ENCODE measurements around the gene TTLL1.

TTLL1 gene

GRCh38 chr22:43077121-43077877 is 11.9 kb downstream of the TTLL1 start:
- TF ChIP-seq GATA1 (IDR thresholded peaks at IDR 0.05; ENCODE audit: low read depth, low read length) (no peak), POLR2A (IDR thresholded peaks at IDR 0.05; ENCODE audit: low read length) (no peak)

GRCh38 chr22:43066844-43067385 is 22.3 kb downstream of the TTLL1 start:
- DNase-seq: no peak
- TF ChIP-seq POLR2A (IDR thresholded peaks at IDR 0.05; ENCODE audit: low read length) (no peak), GATA1 (IDR thresholded peaks at IDR 0.05; ENCODE audit: low read depth, low read length) (no peak)

More at GRCh38 chr22:43077121-43077877, 11.9 kb downstream of the TTLL1 start:
- DNase-seq: no peak

DNA sequence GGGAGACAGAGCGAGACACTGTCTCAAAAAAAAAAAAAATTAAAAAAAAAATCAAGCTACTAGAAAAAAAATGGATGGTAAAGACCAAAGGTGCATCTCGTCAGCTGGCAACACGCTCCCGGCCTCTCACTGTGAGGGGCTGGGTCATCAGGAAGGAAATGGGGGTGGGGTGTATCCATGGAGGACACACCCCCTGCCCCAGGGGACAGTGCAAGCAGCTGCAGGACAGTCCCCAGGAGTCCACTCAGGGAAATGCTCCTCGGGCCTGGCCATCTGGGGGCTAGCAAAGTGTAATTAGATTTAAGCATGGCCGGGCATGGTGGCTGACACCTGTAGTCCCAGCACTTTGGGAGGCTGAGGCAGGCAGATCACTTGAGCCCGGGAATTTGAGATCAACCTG is 23.1 kb downstream of the TTLL1 start:
- DNase-seq: no peak
- TF ChIP-seq GATA1 (IDR thresholded peaks at IDR 0.05; ENCODE audit: low read depth, low read length): no peak
- TF ChIP-seq POLR2A (IDR thresholded peaks at IDR 0.05; ENCODE audit: low read length): no peak

DNA sequence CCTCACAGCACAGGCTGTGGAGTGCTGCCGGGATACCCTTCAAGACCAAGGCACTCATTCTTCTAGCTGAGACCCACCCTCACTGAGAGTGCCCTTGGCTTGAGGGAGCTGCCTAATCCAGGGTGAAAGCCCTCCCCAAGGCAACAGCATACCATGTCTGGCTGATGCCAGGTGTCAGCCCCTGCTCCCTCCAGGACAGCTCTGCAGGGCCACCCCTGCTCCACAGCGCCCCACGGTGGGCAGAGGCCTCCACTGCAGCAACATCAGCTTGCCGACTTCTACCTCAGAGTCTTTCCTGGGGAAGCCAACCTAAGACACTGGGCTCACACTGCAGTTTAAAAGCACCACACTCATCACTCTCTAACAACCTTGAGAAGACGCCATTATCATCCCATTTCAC is 29.0 kb downstream of the TTLL1 start:
- no peak for TF ChIP-seq GATA1 (IDR thresholded peaks at IDR 0.05; ENCODE audit: low read depth, low read length)
- TF ChIP-seq POLR2A (IDR thresholded peaks at IDR 0.05; ENCODE audit: low read length): no peak
- DNase-seq: peak; percentile 42 to 68

GRCh38 chr22:43057641-43058040 is 31.6 kb downstream of the TTLL1 start:
- DNase-seq: no peak
- TF ChIP-seq GATA1 (IDR thresholded peaks at IDR 0.05; ENCODE audit: low read depth, low read length) (no peak), POLR2A (IDR thresholded peaks at IDR 0.05; ENCODE audit: low read length) (no peak)

GRCh38 chr22:43053176-43053575 is 36.0 kb downstream of the TTLL1 start:
- TF ChIP-seq POLR2A (IDR thresholded peaks at IDR 0.05; ENCODE audit: low read length) (no peak), GATA1 (IDR thresholded peaks at IDR 0.05; ENCODE audit: low read depth, low read length) (no peak)
- DNase-seq: peak in 1 of 2 experiments; percentile 14

DNA sequence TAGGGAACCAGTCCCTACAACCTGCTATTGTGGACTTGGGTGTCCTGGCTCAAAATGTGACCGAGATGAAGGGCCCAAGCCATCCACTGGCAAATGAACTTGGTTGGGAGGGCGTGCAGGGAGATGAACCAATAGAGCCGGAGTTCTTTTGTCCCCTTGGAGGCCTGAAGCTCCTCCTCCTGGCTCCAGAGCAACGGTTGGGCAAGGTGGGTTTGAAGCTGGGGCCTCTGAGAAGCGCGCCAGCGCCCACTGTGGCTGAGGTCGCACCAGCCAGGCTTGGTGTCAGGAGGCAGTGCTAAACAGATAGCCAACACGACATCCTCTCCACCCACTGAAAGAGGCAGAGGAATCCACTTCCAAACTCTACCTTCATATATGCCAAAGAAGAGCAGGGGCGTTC is 38.2 kb downstream of the TTLL1 start:
- DNase-seq: peak in 1 of 2 experiments; percentile 15
- TF ChIP-seq GATA1 (IDR thresholded peaks at IDR 0.05; ENCODE audit: low read depth, low read length): no peak
- TF ChIP-seq POLR2A (IDR thresholded peaks at IDR 0.05; ENCODE audit: low read length): no peak

- TF ChIP-seq GATA1 (IDR thresholded peaks at IDR 0.05; ENCODE audit: low read depth, low read length): no peak
- TF ChIP-seq POLR2A (IDR thresholded peaks at IDR 0.05; ENCODE audit: low read length): no peak
- DNase-seq: no peak
Measured at GRCh38 chr22:43047605-43048004, 41.6 kb downstream of the TTLL1 start.

DNA sequence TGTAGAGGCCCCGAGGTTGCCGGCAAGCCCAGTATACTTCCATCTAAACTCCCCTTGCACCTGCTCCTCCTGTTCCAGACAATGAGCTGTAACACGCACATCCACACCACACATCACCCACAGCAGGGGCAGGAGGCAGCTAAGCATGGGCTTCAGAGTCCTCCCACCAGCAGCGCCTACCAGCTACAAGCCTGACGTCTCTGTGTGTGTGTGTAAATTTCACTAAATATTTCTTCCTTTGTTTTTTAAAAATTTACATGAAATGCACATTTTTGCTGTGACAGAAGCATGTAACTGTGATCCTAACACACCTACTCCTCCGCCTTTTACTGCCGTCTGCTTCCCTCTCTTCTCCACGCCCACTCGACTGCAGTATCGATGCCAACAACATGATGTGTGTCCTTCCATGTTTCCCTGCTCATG is 44.9 kb downstream of the TTLL1 start:
- DNase-seq: no peak
- TF ChIP-seq POLR2A (IDR thresholded peaks at IDR 0.05; ENCODE audit: low read length): no peak
- TF ChIP-seq GATA1 (IDR thresholded peaks at IDR 0.05; ENCODE audit: low read depth, low read length): no peak

DNA sequence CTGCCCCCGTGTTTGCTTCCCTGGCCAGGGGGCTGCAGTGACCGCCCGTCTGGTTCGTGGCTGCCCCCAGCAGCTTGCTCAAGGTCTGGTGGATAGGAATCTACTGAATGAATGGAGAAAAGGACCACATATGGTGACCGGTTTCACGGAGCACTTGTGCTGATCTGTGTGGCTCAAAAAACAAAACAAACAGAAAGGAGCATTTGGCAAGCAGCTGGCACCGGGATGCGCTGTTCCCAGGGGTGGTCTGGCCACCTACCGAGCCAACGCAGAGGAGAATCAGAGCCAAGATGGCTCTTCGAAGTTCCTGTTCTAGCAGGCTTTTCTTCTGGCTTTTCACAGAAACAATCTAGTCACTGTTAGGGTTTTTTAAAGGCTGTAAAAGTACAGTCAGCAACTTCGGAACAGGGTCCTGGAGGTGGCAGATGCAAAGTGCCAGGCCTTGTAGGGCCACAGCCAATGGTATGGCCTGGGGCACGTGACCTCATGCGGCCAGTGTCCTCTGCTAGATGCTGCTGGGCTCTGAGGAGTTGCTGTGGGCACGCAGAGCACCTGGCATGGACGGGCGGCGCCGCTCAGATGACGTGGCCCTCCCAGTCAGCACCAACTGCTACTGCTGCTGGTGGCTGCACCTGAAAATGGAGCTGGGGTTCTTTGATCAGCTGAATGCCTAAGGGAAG is 47.0 kb downstream of the TTLL1 start:
- no peak for DNase-seq
- TF ChIP-seq GATA1 (IDR thresholded peaks at IDR 0.05; ENCODE audit: low read depth, low read length) (no peak), POLR2A (IDR thresholded peaks at IDR 0.05; ENCODE audit: low read length) (no peak)

GRCh38 chr22:43039800-43040199 is 49.4 kb downstream of the TTLL1 start:
- no peak for DNase-seq
- TF ChIP-seq POLR2A (IDR thresholded peaks at IDR 0.05; ENCODE audit: low read length) (no peak), GATA1 (IDR thresholded peaks at IDR 0.05; ENCODE audit: low read depth, low read length) (no peak)

DNA sequence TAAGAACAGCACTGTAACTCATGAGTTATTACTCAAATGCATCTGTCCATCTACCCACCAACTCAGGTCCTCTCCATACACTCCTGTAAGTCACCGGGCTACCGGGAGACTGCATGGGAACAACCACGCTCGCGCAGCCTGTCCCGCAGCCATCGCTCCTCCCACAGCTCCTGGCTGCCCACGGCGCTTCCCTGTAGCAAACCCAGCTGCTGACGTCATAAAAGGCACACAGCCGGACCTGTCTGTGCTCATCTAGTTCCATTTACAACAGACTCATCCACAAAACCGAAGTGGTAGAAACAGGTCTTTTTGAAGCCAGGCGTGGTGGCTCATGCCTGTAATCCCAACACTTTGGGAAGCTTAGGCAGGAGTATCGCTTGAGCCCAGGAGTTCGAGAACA is 50.9 kb downstream of the TTLL1 start:
- TF ChIP-seq POLR2A (IDR thresholded peaks at IDR 0.05; ENCODE audit: low read length) (no peak), GATA1 (IDR thresholded peaks at IDR 0.05; ENCODE audit: low read depth, low read length) (no peak)
- no peak for DNase-seq

DNA sequence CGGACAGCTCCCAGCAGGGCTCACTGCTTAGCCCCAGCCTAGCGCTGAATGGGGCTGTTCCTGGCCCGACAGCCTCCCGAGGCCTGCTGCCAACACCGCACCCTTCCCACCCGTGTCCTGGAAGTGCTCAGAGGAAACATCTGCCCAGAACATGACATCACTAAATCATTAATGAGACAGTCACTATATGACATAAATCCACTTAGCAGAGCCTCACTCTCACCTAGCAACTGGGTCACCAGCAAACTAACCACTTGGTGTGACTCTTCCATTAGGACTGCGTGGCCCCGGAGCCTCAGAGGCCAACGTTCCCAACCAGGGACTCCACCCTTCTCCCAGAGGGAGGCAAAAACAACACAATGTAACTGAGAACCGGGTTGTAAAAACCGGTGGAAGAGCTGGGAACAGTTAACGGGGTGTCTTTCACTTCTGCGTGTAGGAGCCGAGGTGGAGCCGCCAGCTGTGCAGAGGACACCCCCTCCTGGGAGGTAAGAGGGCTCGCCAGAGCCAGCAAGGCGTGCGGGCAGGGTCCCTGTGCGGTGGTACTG is 52.8 kb downstream of the TTLL1 start:
- TF ChIP-seq GATA1 (IDR thresholded peaks at IDR 0.05; ENCODE audit: low read depth, low read length) (no peak), POLR2A (IDR thresholded peaks at IDR 0.05; ENCODE audit: low read length) (no peak)
- no peak for DNase-seq

DNA sequence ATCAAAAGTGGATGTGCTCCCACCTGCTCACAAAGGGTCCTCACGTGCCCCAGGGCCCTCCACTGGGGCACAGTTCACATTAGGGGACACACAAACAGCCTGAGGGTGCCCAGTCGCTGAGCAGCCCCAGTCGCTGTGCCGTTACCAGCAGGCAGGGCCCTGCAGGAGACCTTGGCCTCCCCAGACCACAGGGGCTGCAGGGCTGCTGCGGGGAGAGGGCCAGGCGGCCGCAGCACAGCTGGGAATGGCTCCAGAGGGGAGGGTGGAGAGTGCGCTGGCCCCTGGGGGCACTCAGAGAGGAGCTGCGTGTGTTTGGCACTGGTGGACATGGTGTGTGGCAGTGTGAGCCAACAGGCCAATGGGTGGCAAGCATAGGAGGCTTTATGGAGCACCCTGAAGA is 53.9 kb downstream of the TTLL1 start:
- TF ChIP-seq POLR2A (IDR thresholded peaks at IDR 0.05; ENCODE audit: low read length) (no peak), GATA1 (IDR thresholded peaks at IDR 0.05; ENCODE audit: low read depth, low read length) (no peak)
- no peak for DNase-seq
